Lung (tissue), 12 donors: ENCODE results near the gene VGLL2. TPM values are rescaled to one million over a fixed set of nuclear protein-coding genes. Genes with fewer than 3 reads are reported as not detected.
A peak's percentile ranks its signal among the peaks of the same experiment; 100 is the strongest.

Experiments used
- ATAC-seq: fragments of 200-7000 bp; cut with Tn5 transposase; one replicate; pipeline ENCODE4 v1.9.1; 2020; ENCODE audit warnings: moderate number of reproducible peaks; ENCODE audit not compliant: insufficient read depth, low FRiP score
- DNase-seq, 3 donors: peaks; one replicate each; pipeline ENCODE4 v3.0.0-alpha.2; 2013 to 2017
- H3K27ac ChIP-seq, 2 donors: one replicate each; pipeline ENCODE4 v1.5.1; 2013; ENCODE audit warnings: mild to moderate bottlenecking in 2 of 2, moderate library complexity in 2 of 2, control low read depth in 1 of 2, inconsistent platforms in 1 of 2, low read depth in 1 of 2, low read length in 1 of 2
- H3K27me3 ChIP-seq, 3 donors: one replicate each; pipeline ENCODE4 v1.5.1; 2013; ENCODE audit warnings: low read length in 2 of 3; ENCODE audit not compliant: control insufficient read depth in 3 of 3, insufficient read depth in 3 of 3
- H3K36me3 ChIP-seq, 4 donors: one replicate each; pipeline ENCODE4 v1.5.1; 2013; ENCODE audit warnings: low read length in 4 of 4, mild to moderate bottlenecking in 1 of 4, moderate library complexity in 1 of 4; ENCODE audit not compliant: control insufficient read depth in 4 of 4, insufficient read depth in 4 of 4
- H3K4me1 ChIP-seq, 5 donors: one replicate each; pipeline ENCODE4 v1.5.1; 2013; ENCODE audit warnings: low read length in 5 of 5, mild to moderate bottlenecking in 2 of 5, moderate library complexity in 1 of 5; ENCODE audit not compliant: control insufficient read depth in 5 of 5, insufficient read depth in 5 of 5
- H3K4me3 ChIP-seq: one replicate; pipeline ENCODE4 v1.5.1; 2013; ENCODE audit warnings: mild to moderate bottlenecking, control low read depth, moderate library complexity
- H3K9ac ChIP-seq, 2 donors: one replicate each; pipeline ENCODE4 v1.5.1; 2013; ENCODE audit warnings: low read length in 2 of 2, control low read depth in 1 of 2; ENCODE audit not compliant: insufficient read depth in 1 of 2
- H3K9me3 ChIP-seq, 4 donors: one replicate each; pipeline ENCODE4 v1.5.1; 2013; ENCODE audit warnings: low read length in 3 of 4, mild to moderate bottlenecking in 1 of 4, moderate library complexity in 1 of 4; ENCODE audit not compliant: control insufficient read depth in 4 of 4, insufficient read depth in 3 of 4
- WGBS, 2 donors: extraction: QIAGEN DNeasy Blood & Tissue Kit; methylation state at CpG; one replicate each; pipeline ENCODE4 v1.1.7; 2013; 5-methylcytosine and 5-hydroxymethylcytosine counted together
- polyA plus RNA-seq, 2 donors: library from polyadenylated mRNA; stranded (reverse); fragments of 200-250 nt; gene quantifications; one replicate each; pipeline ENCODE4 v1.2.1, GENCODE V29; 2013
- total RNA-seq, 2 donors: library from RNA; depleted of rRNA in 1 of 2; stranded (reverse); fragments of >200 nt in 1 of 2; gene quantifications; one replicate each; pipeline ENCODE4 v1.2.1, GENCODE V29; 2014 to 2021
- TF ChIP-seq, protein P1 (sequence below): IDR thresholded peaks from 2 replicates; pipeline ENCODE4 v1.5.1; 2012; ENCODE audit warnings: mild to moderate bottlenecking; ENCODE audit errors: control extremely low read depth, extremely low read depth
- donor health status: control.
- donor health status: control.
- donor health status: Bipolar disorder and iron deficiency.
- donor health status: healthy.
- donor health status: DM: yes; HTN: yes; CAD: no.

The VGLL2 gene
- total and polyA plus RNA-seq, 4 donors = not detected

GRCh38 chr6:117264692-117265409 lies 507 bp upstream of the VGLL2 start:
- WGBS, 2 donors = 1 to 3% methylated on average over 38 to 39 of the region's 39 CpGs
- TF ChIP-seq, protein P1, sequence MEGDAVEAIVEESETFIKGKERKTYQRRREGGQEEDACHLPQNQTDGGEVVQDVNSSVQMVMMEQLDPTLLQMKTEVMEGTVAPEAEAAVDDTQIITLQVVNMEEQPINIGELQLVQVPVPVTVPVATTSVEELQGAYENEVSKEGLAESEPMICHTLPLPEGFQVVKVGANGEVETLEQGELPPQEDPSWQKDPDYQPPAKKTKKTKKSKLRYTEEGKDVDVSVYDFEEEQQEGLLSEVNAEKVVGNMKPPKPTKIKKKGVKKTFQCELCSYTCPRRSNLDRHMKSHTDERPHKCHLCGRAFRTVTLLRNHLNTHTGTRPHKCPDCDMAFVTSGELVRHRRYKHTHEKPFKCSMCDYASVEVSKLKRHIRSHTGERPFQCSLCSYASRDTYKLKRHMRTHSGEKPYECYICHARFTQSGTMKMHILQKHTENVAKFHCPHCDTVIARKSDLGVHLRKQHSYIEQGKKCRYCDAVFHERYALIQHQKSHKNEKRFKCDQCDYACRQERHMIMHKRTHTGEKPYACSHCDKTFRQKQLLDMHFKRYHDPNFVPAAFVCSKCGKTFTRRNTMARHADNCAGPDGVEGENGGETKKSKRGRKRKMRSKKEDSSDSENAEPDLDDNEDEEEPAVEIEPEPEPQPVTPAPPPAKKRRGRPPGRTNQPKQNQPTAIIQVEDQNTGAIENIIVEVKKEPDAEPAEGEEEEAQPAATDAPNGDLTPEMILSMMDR = no peak
- Histone ChIP-seq H3K4me3 (peak overlapping the region; percentile 0), H3K4me1 (peaks cover 0 to 20% (median 2%) of the 10 kb centered on the region in 5 donors), H3K9ac (no peak overlapping the region), H3K9me3 (peaks cover 0 to 13% (median 0%) of the 10 kb centered on the region in 4 donors), H3K36me3 (no peaks in the 10 kb centered on the region), H3K27ac (no peak overlapping the region), H3K27me3 (peaks cover 14 to 96% (median 92%) of the 10 kb centered on the region in 3 donors)
- ATAC-seq = no peak
- peak; percentile 30 to 57 (median 35) for DNase-seq

DNA sequence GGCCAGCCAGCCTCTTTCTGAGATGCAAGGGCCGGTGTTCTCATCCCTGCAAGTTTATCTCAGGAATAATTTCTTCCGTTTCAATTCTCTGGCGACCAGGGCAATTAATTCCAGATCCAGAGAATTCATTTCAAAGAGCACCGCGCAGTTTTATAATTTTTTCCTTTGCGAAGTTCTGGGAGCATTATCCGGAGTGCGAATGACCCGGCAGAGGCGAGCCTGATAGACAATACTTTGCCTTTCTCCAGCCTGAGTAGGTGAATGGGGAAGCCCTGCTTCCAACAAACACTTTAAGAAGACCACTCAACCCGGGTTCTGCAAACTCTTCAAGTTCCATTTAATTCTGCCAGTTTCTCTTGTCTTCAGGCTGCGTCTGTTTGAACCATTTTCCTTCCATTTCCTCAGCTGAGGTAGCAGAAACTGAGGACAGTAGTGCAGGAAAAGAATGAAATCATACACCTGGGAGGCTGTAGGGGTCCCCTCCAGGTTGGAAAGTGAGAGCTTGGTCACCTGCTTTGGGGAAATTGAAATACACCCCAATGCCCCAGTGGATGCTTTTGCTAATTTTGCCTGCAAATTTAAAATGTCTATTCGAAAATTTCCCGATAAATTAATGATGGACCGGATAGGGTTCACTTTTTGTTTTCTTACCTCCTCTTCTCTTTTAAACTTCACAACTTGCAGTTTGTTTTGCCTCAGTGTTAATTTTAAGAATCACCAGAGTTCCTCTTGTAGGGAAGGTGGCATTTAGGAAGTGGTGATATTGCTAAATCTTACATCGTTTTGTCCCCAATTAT lies 1.1 kb downstream of the VGLL2 start:
- H3K36me3 ChIP-seq = no peaks in the 10 kb centered on the region
- H3K9me3 ChIP-seq = peaks cover 0 to 20% (median 0%) of the 10 kb centered on the region in 4 donors
- no peak overlapping the region for H3K27ac ChIP-seq
- ATAC-seq (no peak), DNase-seq (peak in 1 of 3 donors; percentile 41)
- TF ChIP-seq, protein P1 = no peak
- H3K4me3 ChIP-seq = no peak overlapping the region
- peaks cover 0 to 26% (median 4%) of the 10 kb centered on the region in 5 donors for H3K4me1 ChIP-seq
- H3K9ac ChIP-seq = no peak overlapping the region
- 11 to 13% methylated on average over 16 of the region's 16 CpGs for WGBS, 2 donors
- H3K27me3 ChIP-seq = peaks cover 14 to 92% (median 92%) of the 10 kb centered on the region in 3 donors

DNA sequence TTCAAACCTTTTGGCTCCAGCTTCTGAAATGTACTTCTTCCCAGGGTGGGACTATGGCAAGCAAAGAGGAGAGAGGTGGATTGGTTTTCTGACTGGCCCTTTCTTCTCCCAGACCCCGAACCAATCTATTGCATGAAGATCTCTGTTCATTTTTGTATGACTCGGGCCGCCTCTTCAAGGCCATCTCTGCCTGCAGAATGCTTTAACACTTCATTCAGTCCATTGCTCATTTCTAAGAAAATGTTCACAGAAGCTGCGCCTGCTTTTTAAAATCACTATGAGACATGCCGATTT lies 1.6 kb downstream of the VGLL2 start:
- TF ChIP-seq, protein P1 = no peak
- H3K9ac ChIP-seq = no peak overlapping the region
- H3K27me3 ChIP-seq = peaks cover 14 to 93% (median 92%) of the 10 kb centered on the region in 3 donors
- ATAC-seq (no peak), DNase-seq (peak in 1 of 3 donors; percentile 20)
- 21% methylated on average over 5 of the region's 5 CpGs for WGBS, 2 donors
- H3K36me3 ChIP-seq = no peaks in the 10 kb centered on the region
- H3K4me1 ChIP-seq = peaks cover 0 to 26% (median 4%) of the 10 kb centered on the region in 5 donors
- H3K4me3 ChIP-seq = no peak overlapping the region
- peaks cover 0 to 20% (median 0%) of the 10 kb centered on the region in 4 donors for H3K9me3 ChIP-seq
- no peak overlapping the region for H3K27ac ChIP-seq
